ENCODE data around the gene ENDOG.

DNA sequence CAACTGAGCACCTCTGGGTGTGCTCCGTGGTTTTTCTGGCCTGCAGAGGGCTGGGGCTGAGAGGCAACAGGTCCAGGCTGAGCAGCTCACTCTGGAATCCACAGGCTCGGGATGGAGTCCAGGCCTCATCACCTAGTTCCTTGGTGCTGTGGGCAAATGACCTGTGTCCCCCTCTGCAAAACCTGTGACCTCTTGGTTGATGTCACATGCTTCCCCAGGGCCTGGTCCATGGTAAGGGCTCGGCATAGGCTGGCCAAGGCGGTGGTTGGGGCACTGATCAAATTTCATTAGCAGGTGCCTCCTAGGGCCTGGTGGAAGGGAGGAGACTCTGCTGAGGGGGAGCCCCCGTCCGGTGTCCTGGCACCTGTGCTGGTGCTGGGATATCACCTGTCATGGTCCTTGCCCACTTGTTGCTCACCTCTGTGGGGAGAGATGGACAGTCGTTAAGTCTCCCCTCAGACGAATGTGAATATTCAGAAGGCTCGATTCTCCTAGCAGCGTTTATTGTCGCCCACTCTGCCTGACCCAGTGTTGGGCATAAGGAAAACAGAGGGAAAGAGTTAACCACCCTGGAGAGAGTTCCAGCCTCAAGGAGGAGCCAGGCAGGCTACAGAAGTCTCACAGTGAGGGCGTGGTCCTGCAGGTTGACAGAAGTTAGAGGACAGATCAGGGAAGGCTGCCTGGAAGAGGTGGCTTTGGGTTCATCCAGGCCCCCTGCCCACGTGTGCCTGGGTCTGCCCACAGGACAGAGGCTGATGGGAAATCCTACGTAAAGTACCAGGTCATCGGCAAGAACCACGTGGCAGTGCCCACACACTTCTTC lies 3.5 kb downstream of the ENDOG start:
- TF ChIP-seq POLR2AphosphoS5 (IDR thresholded peaks at IDR 0.05) = no peak
- TF ChIP-seq, protein P1, sequence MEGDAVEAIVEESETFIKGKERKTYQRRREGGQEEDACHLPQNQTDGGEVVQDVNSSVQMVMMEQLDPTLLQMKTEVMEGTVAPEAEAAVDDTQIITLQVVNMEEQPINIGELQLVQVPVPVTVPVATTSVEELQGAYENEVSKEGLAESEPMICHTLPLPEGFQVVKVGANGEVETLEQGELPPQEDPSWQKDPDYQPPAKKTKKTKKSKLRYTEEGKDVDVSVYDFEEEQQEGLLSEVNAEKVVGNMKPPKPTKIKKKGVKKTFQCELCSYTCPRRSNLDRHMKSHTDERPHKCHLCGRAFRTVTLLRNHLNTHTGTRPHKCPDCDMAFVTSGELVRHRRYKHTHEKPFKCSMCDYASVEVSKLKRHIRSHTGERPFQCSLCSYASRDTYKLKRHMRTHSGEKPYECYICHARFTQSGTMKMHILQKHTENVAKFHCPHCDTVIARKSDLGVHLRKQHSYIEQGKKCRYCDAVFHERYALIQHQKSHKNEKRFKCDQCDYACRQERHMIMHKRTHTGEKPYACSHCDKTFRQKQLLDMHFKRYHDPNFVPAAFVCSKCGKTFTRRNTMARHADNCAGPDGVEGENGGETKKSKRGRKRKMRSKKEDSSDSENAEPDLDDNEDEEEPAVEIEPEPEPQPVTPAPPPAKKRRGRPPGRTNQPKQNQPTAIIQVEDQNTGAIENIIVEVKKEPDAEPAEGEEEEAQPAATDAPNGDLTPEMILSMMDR (IDR thresholded peaks at IDR 0.05) = no peak

All from breast epithelium (tissue), 3 donors.